Peyer's patch (tissue), 4 donors: Measurements from ENCODE around the gene KDM4C. TPM values are rescaled to one million over a fixed set of nuclear protein-coding genes. Genes with fewer than 3 reads are reported as not detected.

Experiments used
- DNase-seq, 3 donors: peaks; one replicate each; pipeline ENCODE4 v3.0.0-alpha.2; 2017 to 2019
- H3K27ac ChIP-seq, 4 donors: fragments of 200-600 bp; sonication (generic); one replicate each; pipeline ENCODE4 v1.5.1; 2016 to 2019
- H3K27me3 ChIP-seq, 2 donors: fragments of 200-600 bp; sonication (generic); one replicate each; pipeline ENCODE4 v1.5.1; 2019
- H3K36me3 ChIP-seq, 3 donors: fragments of 200-600 bp; sonication (generic); one replicate each; pipeline ENCODE4 v1.5.1; 2016 to 2019
- H3K4me1 ChIP-seq, 4 donors: fragments of 200-600 bp; sonication (generic); one replicate each; pipeline ENCODE4 v1.5.1; 2016 to 2019
- H3K4me3 ChIP-seq, 4 donors: fragments of 200-600 bp; sonication (generic); 1 replicate in 3 of 4; 2 replicates in 1 of 4; pipeline ENCODE4 v1.5.1; 2016 to 2019; ENCODE audit warnings: mild to moderate bottlenecking in 1 of 4
- H3K9me3 ChIP-seq, 4 donors: fragments of 200-600 bp; sonication (generic); one replicate each; pipeline ENCODE4 v1.5.1; 2016 to 2019; ENCODE audit warnings: mild to moderate bottlenecking in 1 of 4
- POLR2A ChIP-seq, 2 donors: fragments of 450-650 bp; IDR thresholded peaks; one replicate each; pipeline ENCODE4 v1.5.1; 2017; ENCODE audit warnings: antibody characterized with exemption in 2 of 2, mild to moderate bottlenecking in 2 of 2, moderate library complexity in 2 of 2
- total RNA-seq, 4 donors: library from RNA; depleted of rRNA; stranded (reverse); fragments of >200 nt; gene quantifications; one replicate each; pipeline ENCODE4 v1.1.0, GENCODE V29; 2016
- TF ChIP-seq, protein P1 (sequence below), 6 experiments: fragments of 450-650 bp in 4 of 6; fragments of 200-600 bp in 2 of 6; sonication (generic) in 1 of 6; IDR thresholded peaks; one replicate each; pipeline ENCODE4 v1.5.1; 2017 to 2019; ENCODE audit warnings: antibody characterized with exemption in 6 of 6, mild to moderate bottlenecking in 3 of 6, moderate library complexity in 1 of 6

The KDM4C gene
- total RNA-seq, 4 donors from 2014 or later, result 90.7 to 125 (median 107) TPM

DNA sequence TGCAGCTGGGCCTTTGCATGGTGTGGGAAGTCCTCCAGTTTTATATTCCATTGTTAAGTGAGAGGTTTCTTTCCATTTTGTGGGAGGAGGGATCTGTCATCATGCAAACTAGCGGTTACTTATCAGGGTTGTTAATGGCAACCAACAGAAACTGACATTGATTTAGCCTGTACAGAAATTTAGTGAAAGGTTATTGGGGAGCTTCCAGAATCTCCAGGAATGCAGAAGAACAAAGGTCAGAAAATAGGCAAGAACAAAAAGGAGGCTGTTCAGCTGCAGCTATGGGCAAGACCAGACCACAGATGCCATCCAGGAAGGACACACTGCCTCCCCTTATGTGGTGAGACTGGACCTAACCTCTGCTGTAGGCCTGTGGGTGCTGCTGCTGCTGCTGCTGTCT is 395.8 kb downstream of the KDM4C start:
- Histone ChIP-seq H3K27ac (no peak overlapping the region), H3K4me1 (no peaks in the 10 kb centered on the region), H3K9me3 (no peaks in the 10 kb centered on the region), H3K4me3 (no peak overlapping the region), H3K36me3 (no peaks in the 10 kb centered on the region), H3K27me3 (no peaks in the 10 kb centered on the region)
- TF ChIP-seq, protein P1, sequence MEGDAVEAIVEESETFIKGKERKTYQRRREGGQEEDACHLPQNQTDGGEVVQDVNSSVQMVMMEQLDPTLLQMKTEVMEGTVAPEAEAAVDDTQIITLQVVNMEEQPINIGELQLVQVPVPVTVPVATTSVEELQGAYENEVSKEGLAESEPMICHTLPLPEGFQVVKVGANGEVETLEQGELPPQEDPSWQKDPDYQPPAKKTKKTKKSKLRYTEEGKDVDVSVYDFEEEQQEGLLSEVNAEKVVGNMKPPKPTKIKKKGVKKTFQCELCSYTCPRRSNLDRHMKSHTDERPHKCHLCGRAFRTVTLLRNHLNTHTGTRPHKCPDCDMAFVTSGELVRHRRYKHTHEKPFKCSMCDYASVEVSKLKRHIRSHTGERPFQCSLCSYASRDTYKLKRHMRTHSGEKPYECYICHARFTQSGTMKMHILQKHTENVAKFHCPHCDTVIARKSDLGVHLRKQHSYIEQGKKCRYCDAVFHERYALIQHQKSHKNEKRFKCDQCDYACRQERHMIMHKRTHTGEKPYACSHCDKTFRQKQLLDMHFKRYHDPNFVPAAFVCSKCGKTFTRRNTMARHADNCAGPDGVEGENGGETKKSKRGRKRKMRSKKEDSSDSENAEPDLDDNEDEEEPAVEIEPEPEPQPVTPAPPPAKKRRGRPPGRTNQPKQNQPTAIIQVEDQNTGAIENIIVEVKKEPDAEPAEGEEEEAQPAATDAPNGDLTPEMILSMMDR (IDR thresholded peaks at IDR 0.05), result no peak
- TF ChIP-seq POLR2A (IDR thresholded peaks at IDR 0.05), result no peak
- DNase-seq, result no peak

DNA sequence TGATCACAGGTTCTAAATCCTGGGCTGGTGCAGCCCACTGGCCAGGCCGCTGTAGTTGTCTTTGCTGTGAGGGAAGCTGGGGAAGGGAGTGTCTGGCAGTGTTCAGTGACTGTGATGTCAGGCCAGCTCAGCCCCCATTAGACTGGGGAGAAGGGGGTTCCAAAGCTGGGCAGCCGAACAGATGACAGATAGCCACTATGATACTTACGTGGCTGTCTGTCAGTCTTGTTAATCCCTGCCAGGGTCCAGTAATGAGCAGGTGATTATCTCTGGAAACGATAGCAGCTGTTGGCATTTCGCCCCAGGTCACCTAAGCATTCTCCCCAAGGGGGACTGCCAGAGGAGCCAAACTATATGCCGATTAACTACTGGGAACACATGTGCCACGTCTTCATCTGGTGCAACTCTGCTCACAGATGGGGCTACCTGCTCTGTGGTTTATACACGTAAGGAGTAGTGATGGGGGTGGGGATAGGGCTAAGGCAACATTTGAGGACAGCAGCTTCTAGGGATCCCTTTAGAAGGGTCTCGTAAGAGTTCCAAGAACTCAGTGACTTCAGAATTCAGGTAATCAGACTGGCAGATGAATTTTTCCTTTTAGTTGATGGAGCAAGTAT is 396.3 kb downstream of the KDM4C start:
- no peaks in the 10 kb centered on the region for H3K27me3 ChIP-seq
- no peak overlapping the region for H3K4me3 ChIP-seq
- no peaks in the 10 kb centered on the region for H3K4me1 ChIP-seq
- no peaks in the 10 kb centered on the region for H3K36me3 ChIP-seq
- no peaks in the 10 kb centered on the region for H3K9me3 ChIP-seq
- no peak for DNase-seq
- no peak overlapping the region for H3K27ac ChIP-seq
- TF ChIP-seq, protein P1 (IDR thresholded peaks at IDR 0.05), result no peak
- TF ChIP-seq POLR2A (IDR thresholded peaks at IDR 0.05), result no peak

DNA sequence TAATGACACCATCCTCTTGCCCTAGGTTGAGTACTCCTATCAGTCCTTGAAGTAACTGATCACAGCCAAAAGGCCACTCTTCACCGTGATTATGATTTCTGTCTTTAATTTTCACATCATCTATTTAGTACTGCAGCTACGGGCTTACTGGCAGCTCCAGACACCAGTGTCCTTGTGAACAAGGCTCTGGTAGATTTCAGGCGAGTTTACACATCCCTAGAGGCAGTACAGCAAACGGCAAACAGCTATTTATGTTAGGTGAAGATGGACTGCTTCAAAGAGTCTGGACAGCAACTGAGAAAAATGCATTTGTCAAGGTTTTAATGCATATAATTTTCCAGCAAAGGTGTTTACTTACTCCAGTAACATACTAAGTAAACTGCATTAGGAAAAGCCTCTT is 396.9 kb downstream of the KDM4C start:
- no peak for DNase-seq
- Histone ChIP-seq H3K36me3 (no peaks in the 10 kb centered on the region), H3K27ac (no peak overlapping the region), H3K9me3 (no peaks in the 10 kb centered on the region), H3K4me1 (no peaks in the 10 kb centered on the region), H3K4me3 (no peak overlapping the region), H3K27me3 (no peaks in the 10 kb centered on the region)
- no peak for TF ChIP-seq POLR2A (IDR thresholded peaks at IDR 0.05)
- TF ChIP-seq, protein P1 (IDR thresholded peaks at IDR 0.05), result no peak

DNA sequence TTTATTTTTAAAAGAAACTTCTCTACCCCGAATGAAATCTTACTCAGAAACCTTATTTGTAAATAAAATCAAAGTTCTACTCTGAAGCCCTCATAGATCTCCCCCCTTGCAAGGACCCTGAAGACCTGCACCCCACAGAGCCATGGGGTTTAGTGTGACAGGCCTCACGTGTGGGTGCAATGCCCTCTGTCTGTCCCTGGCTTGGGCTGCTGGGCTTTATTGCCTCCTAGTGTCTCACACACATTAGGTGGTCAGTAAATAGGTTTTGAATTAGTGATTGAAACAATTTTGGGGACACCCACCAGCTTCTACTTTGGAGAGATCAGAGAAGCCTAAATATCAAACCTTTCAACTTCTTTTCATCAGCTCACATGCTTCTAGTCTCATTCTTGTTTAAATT is 403.7 kb downstream of the KDM4C start:
- Histone ChIP-seq H3K27me3 (no peaks in the 10 kb centered on the region), H3K36me3 (peaks cover 0 to 18% (median 0%) of the 10 kb centered on the region in 3 donors), H3K27ac (no peak overlapping the region), H3K4me1 (no peaks in the 10 kb centered on the region), H3K9me3 (no peaks in the 10 kb centered on the region), H3K4me3 (no peak overlapping the region)
- no peak for TF ChIP-seq POLR2A (IDR thresholded peaks at IDR 0.05)
- TF ChIP-seq, protein P1 (IDR thresholded peaks at IDR 0.05), result no peak
- DNase-seq, result no peak

DNA sequence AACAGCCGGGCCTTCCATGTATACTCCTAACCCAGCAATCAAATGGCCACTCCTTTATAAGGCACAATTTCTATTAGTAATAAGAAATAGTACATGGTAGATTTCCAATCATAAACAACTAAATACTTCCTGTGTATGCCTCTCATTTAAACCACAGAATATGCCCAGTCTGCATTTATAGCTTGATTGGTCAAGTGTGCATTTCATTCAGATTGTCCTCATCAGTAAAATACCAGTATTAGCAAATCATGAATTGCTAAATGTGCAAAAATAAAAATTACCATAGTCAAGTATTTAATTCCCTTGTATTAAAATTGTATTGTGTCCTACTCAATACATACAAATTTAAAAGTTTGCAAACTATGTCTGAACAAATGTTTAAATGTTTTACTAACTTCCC is 406.2 kb downstream of the KDM4C start:
- Histone ChIP-seq H3K36me3 (peaks cover 0 to 25% (median 0%) of the 10 kb centered on the region in 3 donors), H3K9me3 (no peaks in the 10 kb centered on the region), H3K4me3 (no peak overlapping the region), H3K27me3 (no peaks in the 10 kb centered on the region), H3K4me1 (no peaks in the 10 kb centered on the region), H3K27ac (no peak overlapping the region)
- TF ChIP-seq POLR2A (IDR thresholded peaks at IDR 0.05), result no peak
- TF ChIP-seq, protein P1 (IDR thresholded peaks at IDR 0.05), result no peak
- no peak for DNase-seq
